Stimulated activated CD4-positive, alpha-beta T cell treated with anti-CD3 and anti-CD28 coated beads, Interleukin-4, amount 100 ng/mL, for 1 hour (primary cell): ENCODE data around the gene RNF13.
"Not testable (repeated sequence)": the region's sequence is repeated elsewhere in the genome, so short reads cannot be mapped to it uniquely, and the experiment has no call there.

ENCODE experiments used
- DNase-seq: peaks from one replicate; pipeline ENCODE4 v3.0.0-alpha.2; 2020

RNF13 gene

DNA sequence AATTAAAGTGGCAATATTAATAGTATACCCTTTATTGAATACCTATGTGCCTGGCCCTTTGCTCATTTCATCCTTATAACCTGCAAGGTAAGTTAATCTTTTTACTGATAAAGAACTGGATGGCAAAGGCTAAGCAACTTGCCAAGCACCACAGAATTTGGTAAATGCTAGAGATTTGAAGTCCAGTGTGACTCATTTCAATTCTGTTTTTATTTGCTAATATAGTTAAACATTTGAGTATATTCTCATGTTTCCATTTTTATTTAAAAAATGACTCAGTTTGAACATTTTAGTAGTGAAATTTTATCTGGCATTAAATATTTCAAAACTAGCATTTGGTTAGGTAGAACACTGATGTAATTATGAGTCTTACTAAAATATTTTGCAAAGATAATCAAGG lies 146.4 kb downstream of the RNF13 start:
- DNase-seq, result no peak

DNA sequence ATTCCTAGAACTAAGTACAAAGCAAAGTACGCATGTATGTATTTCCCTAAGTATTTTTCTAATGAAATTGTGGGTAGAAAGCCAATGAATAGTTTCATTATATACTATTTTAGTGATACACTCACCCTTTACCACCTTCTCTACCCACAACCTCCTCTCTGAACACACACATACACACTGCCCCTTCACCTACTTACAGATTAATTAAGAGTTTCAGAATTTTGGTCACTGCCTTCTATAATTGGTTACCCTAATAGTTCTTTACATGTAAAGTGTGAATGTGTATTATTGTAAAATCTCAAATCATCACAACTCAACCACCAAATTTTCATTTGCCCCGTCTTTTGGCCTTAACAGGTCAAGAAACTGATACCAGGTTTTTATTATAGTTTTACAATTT lies 150.5 kb downstream of the RNF13 start:
- no peak for DNase-seq

DNA sequence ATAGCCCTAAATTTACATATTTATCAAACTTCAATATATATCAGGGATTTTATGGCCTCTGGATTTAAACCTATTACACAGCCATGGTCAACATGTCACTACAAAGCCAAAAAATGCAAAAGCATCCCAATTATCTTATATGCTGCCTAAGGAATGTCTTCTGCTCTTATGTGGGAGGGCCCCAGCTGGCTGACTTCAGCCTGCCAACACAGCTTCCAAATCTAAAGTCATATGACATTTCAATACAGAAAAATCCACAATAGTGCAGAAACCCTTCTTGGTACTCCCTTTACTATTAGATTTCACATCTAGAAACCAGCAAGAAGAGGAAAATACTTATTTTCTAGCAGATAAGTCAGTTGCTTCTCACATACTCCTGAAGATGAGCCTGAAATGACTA lies 151.3 kb downstream of the RNF13 start:
- no peak for DNase-seq

DNA sequence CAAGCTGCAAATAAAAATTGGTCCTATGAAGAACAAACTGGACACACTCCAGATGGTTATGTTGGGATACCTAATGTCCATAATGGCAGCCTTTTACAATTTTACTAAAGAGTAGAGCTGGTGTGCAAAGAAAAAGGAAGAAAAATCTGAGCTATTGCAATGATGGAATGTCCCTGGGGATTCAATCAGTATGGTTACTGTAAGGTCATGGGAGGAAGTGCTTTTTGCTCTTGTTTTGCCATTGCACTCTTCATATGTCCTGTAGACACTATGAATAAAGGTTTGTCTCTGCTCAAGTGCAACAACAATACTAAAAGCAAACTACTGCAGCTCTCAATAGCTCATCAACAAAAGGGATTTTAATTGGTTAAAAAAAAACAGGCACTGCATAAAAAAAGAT lies 152.3 kb downstream of the RNF13 start:
- no peak for DNase-seq

DNA sequence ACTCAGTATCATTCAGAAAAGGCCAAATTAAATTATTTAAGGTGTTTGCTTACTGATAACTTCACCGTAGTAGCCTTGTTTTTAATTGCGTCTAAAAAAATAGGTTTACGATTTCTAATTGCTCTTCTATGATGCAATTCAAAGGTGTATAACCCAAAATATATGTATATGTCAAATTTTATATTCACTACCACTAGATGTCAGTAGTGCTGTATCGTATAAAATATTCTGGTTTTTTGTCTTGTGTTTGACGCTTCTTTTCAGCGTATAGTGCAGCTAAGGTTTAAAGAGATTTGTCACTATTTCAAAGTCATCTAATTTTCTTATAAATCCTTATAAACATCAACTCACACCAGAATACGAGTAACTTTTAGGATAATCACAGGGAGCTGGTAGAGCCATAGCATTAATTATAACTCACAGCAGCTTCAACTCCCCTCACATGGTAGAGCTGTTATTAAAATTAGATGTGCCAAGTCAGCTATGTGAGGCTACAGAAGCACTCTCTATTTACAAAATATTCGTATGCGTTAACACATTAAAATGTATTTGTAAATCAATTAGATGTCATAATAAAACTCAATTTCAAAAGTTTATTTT lies 154.2 kb downstream of the RNF13 start:
- DNase-seq, result no peak

DNA sequence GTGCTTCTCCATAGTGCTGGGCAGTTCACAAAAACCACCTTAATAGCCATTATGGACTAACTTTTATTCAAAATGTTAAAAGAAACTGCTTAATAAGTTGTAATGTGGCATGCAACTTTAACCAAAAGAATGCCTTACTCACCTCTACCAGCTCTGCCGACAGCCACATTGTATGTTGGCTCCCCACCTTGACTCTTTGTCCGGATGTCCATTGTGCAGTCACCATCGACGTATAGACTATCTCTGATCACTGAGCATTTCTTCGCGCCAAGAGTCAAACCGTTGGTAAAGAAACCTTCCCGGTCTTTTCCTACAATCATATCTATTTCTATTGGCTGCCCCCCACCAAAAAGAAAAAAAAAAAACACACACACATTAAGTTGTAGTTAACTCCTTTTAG lies 155.2 kb downstream of the RNF13 start:
- no peak for DNase-seq

DNA sequence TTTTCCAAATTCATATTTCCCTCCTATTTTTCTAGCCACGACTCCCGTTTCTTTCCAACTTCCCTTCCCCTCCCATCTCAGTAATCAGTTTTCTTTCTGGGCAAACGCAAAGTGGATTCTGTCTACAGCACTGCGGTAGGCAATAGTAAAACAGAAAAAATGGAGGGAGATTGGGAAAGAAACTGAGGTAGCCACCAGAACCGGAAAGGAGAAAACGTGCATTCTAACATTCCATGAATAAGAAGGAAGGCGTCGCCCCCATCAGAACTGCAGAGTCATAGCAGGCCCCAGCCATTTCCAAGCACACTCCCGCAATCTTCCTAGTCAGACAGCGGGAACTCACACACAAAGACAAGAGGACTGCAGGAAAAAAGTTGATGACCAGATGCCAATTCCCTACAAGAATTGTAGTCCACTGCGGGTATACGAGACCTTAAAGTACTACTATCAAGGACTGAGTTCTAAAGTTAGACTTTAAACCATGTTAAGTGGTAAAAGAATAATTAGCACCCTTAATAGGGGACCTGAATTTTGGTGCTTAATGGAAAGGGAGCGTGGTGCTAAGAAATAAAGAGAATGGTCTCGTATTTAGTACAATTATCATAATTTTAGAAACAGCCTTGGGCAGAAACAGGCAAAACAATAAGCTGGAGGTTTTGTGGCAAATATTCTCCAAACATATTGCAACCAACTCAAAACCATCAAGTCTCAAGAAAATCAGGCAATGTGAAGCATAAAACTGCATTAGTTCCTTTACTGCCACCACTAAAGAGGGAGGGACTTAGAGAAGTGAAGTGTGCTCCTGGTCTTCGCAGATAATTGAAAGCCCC lies 156.3 kb downstream of the RNF13 start:
- no peak for DNase-seq

DNA sequence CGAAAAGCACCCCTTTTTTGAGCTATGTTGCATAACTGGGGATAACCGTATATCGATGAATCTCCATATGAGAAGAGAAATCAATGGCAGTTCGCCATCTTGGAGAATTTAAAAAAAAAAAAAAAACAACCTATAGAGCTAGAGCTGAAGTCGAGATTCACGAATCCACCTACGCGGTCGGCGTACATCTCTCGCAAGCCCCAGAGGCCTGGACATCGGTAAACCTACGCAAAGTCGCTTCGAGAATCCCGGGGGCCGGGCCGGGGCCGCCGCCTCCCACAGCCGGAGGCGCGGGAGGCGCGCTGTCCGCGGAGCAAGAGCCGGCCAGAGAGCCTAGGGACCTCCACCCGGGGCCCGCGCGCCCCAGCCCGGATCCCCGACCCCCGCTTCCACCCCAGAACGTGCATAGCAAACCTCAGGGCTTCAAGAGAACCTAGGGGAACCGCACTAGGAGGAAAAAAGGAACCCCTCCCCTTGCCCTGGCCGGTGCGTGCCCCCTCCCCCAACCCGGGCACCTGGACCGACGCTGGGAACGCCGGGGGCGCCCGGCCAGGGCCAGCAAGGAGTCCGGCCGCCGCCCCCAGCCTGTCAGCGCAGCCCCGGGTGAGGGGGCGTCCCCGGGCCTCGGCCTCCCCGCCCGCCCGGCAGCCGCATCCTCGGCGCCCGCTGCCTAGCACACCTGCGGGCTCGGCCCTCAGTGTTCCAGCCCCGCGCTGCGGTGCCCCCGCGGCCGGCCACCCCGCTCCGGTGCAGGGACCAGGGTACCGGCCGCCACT lies 157.1 kb downstream of the RNF13 start:
- DNase-seq, result peak; percentile 64

DNA sequence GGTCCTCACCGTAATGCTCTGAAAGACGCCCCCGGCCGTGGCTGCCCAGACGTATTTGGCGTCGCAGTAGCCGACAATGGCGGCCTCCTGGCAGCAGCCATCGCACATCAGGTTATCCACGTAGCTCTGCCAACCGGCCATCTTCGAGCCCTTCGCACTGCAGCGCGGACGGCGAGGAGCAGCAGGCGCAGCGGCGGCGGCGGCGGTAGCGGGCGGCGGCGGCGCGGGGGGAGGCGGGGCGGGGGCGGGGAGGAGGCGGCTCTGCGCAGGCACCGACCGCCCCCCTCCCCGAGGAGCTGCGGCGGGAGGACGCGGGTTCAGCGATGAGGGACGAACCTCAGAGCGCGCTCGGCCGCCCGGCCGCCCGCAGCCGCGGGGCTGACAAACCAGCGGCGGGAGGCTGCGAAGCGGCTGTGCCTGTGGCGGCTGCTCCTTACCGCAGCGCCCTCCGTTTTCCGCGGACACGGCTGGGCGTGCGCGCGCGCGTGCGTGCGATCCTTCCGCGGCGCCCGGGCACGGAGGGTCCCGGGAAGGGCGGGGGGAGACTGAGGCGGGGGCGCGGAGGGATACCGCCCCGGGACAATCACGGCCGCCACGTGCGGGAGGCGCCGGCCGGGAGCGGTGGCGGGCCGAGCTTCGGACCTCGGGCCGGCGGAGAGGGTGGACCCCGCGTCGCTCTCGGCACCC lies 157.8 kb downstream of the RNF13 start, which contains the start of gene PFN2:
PFN2 (minus strand) TSS at position 180 of the 687 bp plus-strand sequence; CDS start at position 141, 39 bp downstream.
- peak; percentile 58 for DNase-seq

DNA sequence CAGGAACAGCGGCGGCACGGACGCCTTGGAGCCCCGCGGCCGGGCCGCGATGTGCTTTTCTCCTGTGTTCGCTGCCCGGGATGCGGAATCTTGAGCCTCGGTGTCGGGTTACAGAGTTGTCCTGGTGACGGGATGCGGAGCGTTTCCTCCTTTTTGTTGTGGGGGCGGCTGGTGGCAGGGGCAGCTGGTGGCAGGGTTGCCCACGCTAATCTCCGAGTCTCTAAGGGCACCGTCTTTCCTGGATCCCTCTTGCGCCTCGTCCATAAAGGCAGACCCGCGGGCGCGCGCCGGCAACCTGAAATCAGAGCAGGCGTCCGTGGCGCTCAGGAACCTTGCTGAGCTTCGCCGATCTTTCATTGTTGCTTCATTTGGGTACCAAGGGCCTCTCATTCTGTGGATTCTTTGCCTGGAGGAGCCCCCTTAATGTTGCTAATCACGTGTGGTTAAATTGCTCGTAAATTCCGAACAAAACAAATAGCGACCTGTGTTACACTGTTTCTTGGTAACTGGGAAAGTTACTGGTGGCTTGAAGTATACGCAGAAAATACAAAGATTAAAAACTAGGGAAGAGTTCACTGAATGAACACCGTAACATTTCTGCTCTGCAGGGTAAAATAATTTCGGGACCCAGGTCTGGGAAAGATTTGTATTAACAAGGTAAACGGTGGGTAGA lies 158.5 kb downstream of the RNF13 start:
- peak; percentile 32 for DNase-seq

DNA sequence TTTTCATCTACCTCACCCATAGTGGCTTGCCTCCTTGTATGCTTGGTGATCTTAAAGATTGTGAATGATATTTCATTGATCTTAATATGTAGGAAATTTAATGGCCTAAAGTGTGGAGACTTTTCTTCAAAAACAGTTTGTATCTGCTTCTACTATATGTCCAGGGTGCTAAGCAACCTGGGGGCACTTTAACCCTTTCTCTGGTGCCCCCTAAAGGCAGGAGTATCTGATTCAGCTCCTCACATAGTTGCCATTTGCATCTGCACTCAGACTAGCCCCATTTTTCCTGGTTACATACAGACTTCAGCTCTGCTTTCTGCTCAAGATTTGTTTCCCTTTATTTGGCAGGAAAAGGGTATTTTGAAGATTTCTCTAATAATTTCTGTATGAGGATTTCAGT lies 162.9 kb downstream of the RNF13 start:
- DNase-seq, result no peak

DNA sequence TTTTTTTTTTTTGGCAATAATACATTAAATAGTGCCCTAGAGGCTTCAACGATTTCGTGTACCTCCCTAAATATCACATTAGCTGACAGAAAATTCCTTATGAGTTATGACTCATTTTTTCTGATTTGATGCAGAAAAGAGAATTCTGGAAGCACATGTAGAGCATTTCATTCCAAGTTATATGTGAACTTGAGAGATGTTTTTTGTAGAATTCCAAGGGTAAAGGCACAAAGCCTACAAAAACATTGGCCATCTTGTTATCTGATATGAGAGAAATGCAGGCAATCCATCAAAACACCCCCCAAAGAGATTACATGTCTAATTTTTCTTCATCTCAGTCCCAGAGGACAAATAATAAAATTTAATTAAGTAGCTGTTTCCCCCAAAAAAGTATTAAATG lies 164.4 kb downstream of the RNF13 start:
- no peak for DNase-seq

DNA sequence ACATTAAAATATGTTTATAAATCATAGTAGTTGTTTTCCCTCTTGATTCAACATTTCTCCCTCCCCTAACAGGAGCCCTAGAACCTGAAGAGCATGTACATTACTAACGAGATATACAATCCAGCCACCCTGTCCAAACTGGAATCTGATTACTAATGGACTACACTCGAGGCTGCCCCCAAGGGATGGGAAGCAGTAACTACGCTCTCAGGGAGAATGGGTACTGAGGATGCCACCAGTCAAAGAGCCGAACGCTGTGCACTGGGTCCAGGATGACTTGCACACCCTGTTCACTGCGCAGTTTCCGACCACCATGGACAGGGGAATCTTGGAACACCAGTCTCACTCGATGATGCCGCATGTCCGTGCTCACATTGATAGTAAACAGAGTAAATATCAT lies 169.0 kb downstream of the RNF13 start:
- not testable (repeated sequence) for DNase-seq

DNA sequence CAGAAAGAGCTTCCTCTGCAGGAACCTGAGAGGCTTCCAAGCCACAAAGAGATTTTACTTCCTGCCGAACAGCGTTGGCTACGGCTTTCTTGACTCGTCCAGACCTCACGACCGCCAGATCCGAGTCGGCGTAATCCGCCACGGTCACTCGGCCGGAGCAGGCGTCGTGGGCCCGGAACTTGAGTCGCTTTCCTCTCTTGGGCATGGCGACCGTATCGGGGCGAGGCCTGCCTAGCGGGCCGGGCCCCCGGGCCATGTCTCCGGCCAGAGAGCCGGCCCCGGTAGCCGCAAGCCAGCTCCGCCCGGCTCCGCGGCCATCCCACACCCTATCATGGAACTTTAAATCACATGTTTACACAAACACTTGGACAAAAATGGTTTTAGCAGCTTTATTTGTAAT lies 170.0 kb downstream of the RNF13 start:
- not testable (repeated sequence) for DNase-seq

DNA sequence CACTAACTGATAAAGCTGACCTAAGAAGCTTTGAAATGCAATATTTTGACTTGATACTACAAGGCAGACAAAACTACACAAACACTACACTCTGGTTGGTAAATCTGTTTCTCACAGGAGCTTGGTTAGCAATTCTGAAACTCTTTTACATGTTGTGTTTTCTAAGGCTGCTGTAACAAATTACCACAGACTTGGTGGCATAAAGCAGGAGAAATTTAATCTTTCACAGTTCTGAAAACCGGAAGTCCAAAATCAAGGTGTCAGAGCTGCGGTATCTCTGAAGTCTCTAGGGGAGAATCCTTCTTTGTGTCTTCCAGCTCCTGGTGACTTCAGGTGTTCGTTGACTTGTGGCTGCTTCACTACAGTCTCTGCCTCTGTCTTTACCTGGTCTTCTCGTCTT lies 170.6 kb downstream of the RNF13 start:
- no peak for DNase-seq

DNA sequence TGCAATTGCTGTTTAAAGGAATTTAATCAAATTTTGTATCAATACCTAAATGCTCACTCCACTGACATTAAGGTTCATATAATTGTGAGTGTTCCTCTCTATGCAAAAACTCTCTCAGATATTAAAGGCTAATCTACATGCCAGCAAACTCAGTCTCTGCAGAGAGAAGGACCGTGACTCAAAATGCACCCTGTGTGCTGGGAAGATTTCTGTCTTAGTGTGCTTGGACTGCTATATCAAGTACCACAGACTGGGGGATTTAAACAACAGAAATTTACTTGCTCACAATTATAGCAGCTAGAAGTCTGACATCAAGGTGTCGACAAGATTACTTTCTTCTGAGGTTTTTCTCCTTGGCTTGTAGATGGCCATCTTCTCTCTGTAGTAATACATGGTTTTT lies 176.3 kb downstream of the RNF13 start:
- DNase-seq, result no peak

DNA sequence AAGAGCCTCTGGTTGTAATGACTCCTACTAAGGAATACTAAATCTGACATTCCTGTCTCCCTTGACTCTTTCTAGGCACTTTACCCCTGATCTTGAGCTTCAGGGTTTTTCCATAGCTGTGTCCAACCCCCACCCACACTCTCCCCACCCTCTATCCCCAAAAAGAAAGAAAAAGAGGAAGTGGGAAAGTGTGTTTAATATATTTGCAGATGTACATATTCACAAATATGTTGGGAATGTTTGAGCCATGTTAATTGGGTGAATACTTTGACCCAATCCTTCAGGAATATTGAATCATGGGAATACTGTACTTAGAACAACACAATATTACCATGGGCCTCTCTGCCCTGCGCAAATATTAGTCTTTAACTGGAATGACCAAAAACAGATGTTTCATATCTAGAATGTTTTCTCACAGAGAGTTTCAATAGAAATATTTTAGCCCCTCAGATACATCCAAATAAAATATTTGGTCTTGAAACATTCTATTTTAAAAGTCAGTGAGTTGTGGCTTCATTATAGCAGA lies 177.5 kb downstream of the RNF13 start:
- no peak for DNase-seq

DNA sequence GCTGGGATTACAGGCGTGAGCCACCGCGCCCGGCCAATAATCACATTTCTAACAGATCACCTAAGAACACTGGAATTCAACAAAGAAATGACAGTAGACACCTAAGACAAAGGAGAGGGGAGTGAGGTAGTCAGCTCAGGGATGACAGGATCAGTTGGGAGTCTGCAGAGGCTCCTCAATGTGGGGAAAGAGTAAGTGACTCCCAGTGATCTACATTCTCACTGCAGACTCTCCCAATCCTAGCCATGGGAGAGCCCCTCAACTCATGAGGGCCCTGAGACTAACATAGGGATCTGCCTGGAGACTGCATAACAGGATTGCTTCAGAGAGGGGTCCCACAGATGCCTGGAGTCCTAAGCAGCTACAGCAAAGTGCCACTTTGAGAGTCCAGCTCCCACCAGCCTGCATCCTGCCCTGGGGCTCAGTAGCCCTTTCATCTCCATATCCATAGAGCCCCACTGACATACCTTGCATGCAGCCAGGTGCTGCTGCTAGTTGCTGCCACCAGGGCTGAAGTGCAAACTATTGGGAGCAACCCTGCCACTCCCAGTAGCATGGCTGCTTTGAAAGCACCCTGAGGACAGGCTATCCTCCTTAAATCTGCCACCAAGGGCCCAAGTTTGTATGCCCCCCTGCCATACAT lies 179.5 kb downstream of the RNF13 start:
- no peak for DNase-seq

DNA sequence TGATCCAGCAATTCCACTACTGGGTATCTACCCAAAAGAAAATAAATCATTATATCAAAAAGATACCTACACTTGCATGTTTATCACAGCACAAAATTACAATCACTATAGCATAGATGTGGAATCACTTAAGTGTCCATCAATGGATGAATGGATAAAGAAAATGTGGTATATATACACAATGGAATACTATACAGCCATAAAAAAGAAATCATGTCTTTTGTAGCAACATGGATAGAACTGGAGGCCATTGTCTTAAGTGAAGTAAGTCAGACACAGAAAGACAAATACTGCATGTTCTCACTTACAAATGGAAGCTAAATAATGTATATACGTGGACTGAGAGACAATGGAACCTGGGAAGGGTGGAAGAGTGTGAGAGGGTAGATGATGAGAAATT lies 185.9 kb downstream of the RNF13 start:
- no peak for DNase-seq

DNA sequence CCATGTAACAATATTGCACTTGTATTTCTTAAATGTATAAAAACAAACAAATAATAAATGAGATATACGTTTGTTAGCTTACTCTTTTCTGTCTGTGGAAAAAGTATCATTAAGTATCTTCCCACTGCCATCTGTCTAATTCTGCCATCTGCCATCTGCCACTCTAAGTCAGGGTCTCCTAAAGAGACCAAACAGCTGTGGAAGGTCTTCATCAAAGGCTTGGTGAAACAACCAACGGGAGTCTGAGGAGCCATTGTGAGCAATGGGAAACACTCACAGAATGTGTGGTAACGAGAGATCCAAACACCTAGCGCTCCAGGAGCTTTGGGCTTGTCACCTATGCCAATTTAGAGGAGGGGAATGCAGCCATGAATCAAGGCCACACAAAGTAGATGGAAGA lies 186.4 kb downstream of the RNF13 start:
- no peak for DNase-seq

DNA sequence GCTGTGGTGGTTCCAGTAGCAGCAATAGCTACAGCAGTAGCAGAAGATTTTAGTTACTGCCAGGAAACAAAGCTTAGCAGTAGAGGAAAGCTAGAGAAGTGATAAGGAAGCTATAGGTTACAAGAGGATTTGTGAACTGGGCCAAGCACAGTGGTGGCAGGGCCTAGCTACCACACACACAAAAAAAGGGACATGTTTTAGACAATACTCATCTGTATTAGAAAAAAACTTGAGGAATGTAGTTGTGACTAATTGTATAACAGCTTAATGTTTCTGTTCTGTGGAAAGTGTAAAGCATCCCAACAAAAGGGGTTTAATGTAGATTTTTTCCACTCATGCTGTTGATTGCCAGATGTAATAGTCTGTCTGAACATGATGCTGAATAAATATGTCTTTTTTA lies 187.6 kb downstream of the RNF13 start:
- DNase-seq, result no peak
